SHP77 treated with DMSO at 0.1 percent for 48 hours (cell line): ENCODE measurements around the gene UBAC1.
"Not testable (repeated sequence)": the region's sequence is repeated elsewhere in the genome, so short reads cannot be mapped to it uniquely, and the experiment has no call there.

Experiments
- DNase-seq: peaks from one replicate; lab custom pipeline; 2025; lab: John Stamatoyannopoulos, UW

The UBAC1 gene

GRCh38 chr9:135960411-135961276 lies 529 bp downstream of the UBAC1 start:
- no peak for DNase-seq

DNA sequence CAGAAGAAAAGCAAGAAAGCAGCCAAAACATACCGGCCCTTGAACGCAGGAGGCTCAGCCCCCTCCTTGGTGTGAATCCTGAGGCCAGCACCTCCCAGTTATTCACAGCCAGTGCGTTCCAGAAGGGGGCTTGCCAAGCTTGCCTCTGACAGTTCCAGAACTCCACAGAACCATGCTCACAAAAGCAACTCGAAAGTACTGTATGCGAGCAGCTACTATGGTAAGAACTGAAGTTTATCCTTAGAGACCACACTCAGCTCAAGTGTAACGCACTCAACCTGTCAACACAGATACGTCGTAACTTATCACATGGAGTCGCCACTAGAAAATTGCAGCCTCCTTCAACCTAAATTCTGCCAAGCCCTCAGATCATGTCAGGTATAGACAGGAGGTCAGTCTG lies 1.4 kb downstream of the UBAC1 start:
- DNase-seq = no peak

DNA sequence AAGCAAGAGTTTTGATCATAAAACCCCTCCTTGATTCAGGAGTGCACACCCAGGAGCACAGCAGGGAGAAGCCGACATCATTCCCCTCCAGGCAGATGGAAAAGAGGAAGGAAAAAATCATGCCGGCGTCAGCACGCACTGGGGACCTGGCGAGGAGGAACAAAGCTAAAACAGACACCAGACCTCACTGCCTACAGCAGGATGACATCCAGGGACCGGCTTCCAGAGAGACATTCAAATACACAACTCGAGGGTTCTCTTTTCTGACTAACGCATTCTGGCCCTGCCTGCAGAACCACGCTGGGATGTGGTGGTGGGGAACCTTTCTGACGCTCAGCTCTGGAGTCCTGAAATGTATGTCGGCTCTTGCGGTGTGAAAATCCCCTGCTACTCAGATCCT lies 2.7 kb downstream of the UBAC1 start:
- no peak for DNase-seq

DNA sequence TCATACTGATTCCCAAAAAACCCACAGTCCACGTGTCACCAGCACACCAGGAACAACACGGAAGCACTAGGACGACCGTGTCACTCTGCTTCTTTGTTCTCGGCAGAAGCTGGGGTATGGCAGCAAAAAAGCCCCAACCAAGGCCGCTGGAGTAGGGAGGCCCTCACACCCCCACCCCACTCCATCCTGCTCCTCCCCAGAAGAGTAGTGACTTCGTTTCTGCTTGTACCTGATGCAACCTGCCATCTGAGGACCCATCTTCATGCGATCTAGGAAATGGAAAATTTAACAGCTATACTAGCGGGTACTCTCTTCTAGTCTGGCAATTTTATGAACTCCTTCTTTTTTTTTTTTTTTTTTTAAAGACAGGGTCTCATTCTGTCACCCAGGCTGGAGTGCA lies 3.7 kb downstream of the UBAC1 start:
- no peak for DNase-seq

DNA sequence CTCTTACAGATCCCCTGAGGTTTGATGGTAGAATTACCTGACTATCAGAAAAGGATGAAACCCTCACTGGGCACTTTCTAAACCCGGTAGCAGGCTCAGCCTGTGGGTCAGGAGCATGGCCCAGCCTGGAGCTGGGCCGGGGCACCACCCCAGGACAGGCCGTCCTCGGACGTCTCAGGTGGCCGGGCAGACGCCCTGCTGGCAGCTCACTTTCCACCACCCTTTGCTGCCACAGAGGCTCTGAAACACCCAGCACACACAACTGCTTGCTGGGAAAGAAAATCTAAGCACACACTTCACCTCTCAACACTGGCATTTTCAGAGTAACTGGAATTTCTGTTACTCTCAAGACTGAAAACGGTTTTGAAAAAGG lies 4.4 kb downstream of the UBAC1 start:
- DNase-seq = no peak

DNA sequence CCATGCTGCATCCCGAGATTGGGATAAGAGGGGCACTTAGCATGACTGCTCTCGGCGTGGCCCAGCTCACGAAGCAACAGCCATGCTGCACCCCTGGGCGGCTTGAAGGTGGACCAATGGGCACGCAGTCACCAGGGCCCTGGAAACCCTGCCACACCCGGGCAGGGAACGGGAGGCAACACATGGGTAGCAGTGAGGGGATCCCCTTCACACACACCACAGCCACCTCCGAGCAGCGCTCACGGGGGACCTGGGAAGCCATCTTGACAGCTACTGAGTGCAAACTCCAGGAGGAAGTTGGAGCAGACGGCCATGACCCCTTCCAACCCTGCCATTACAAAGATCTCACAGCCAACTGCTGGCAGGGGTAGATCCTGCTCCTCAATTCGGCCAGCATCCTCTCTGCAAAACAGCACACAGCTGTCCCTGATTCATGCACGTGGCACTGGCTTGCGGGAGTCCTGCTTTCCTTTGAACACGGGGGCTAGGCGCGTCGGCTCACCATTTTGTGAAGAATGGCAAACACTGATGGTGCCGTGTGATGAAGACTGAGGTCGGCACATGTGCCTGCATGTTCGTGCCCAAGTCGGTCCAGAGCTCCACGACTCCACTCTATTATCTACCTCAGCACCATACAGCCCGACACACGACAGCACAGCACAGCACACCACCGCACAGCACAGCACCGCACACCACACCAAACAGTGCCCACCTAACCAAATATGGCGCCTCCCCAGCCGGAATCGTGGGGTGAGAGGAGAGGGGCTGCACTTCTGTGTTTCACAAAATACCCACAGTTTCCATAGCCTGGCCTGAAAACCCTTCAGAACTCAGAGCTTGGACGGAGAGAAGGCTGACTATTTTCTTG lies 5.0 kb downstream of the UBAC1 start:
- no peak for DNase-seq

- no peak for DNase-seq
Measured at GRCh38 chr9:135952664-135953206, 8.4 kb downstream of the UBAC1 start.

- DNase-seq = peak; percentile 89
Measured at GRCh38 chr9:135951889-135952663, 9.1 kb downstream of the UBAC1 start.

GRCh38 chr9:135951310-135951709 lies 9.9 kb downstream of the UBAC1 start:
- not testable (repeated sequence) for DNase-seq

DNA sequence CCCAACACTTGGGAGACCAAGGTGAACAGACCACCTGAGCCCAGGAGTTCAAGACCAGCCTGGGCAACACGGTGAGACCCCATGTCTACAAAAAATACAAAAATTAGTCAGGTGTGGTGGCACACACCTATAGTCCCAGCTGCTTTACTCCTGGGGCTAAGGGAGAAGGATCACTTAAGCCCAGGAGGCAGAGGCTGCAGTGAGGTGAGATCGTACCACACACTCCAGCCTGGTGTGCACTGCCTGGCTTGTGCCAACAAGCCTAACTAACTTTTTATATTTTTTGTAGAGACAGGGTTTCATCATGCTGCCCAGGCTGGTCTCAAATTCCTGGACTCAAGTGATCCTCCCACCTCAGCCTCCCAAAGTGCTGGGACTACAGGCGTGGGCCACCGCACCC lies 10.3 kb downstream of the UBAC1 start:
- DNase-seq = not testable (repeated sequence)

DNA sequence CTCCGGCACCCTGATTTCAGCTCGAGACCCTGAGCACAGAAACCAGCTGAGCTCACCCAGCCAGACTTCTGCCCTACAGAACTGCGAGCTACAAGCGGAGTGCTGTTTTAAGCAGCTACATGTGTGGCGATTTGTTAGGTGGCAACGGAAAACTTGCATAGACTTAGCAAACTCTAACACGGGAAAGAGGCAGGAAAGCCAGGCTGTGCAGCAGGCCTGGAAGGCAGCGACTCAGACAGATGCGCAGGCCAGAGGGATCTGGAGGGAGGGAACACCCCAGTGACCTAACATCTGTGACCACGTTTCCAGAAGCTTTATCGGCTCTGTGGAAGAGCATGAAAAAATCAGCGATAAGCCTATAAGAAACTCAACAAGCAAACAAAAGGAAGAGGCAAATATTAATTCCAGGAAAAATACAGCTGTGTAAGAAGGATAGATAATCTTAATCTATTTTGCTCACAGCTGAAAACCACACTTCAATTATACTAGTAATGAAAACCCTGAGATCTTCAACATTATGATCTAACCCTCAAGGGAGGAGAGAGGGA lies 11.0 kb downstream of the UBAC1 start:
- DNase-seq = no peak

DNA sequence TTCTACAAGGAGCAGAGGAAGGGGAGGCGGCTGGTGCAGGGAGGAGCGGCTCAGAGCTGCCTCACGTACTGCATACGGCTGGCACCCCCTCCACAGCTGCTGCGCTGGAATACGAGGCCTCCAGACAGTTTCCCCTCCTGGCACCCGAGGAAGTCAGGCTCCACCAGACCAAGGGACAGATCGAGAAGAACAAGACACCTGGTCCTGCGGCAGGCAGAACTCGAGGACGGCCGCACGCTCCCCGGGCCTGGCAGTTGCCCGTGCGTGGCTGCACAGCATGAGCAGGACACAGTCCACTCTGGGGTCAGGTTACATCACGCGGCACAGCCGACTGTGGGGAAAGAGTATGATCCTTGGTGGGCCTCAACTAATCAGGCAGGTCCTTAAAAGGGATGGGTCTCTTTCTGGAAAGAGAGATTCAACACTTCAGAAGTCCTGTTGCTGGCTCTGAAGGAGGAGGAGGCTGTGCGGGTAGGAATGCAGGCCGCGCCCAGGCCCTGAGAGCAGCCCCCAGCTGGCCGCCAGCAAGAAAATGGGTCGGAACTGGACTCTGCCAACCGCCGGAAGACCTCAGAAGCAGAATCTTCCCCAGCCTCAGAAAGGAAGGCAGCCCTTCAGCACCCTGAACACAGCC lies 11.6 kb downstream of the UBAC1 start:
- DNase-seq = no peak

DNA sequence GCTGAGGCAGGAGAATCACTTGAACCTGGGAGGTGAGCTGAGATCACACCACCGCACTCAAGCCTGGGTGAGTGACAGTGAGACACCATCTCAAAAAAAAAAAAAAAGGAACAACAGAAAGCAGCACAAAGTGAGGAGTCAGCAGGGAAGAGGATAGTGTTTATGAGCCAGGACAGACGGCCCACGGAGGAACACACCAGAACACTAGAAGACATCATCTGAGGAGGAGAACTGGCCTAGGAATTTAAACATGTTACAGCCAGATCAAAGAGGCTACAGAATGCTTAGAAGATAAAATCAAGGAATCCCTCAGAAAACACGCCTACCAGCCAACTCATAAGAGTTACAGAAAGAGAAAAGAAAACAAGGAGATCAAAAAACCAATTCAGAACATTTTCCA lies 12.2 kb downstream of the UBAC1 start:
- no peak for DNase-seq

GRCh38 chr9:135948446-135948845 lies 12.7 kb downstream of the UBAC1 start:
- DNase-seq = no peak

- DNase-seq = no peak
Measured at GRCh38 chr9:135947582-135947981, 13.6 kb downstream of the UBAC1 start.

DNA sequence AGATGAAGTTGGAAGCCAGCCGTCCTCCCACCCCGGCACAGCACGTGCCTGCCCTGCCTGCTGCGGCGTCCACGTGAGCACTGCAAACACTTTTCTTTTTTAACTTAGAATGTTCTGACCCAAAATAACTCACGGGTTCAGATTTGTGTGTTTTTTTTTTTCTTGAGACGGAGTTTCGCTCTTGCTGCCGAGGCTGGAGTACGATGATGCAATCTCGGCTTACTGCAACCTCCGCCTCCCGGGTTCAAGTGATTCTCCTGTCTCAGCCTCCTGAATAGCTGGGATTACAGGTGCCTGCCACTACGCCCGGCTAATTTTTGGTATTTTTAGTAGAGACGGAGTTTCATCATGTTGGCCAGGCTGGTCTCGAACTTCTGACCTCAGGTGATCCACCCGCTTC lies 14.1 kb downstream of the UBAC1 start:
- DNase-seq = not testable (repeated sequence)

GRCh38 chr9:135946392-135946994 lies 14.7 kb downstream of the UBAC1 start:
- DNase-seq = no peak

GRCh38 chr9:135945969-135946368 lies 15.2 kb downstream of the UBAC1 start:
- DNase-seq = no peak

DNA sequence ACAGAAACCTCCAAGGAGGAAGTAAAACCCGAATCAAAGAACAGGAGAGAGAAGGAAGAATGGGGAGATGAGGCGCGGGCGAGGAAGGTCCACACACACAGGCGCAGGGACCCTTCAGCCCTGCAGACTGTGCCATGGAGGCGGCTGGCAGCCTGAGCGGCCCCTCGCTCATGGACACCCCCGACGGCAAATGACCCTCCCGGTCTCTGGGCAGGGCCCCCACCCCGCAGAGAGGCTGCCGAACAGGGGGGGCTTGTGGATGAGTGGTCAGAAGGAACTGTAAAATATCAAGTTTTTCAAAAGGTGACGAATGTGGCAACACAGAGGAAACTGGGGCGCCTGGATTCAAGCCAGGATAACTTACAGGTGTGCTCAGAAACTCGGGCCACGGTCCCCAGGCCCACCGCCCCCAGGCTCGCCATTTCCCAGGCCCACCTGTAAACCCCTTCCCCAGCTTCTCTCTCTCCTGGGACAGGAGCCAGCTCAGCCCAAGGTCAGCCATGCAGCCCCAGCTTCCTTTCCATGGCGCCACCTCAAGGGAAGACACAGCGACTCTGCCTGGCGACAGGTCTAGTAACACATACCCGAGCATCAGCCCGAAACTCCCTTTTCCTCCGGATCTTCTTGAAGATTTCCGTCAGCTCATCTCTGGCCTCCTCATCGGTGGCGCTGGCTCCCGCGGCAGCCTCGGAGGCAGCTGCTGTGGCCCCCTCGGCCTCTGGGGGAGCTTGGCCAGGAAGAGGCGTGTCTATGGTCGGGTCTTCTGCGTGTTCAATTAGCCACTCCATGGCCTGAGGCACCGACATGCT lies 16.5 kb downstream of the UBAC1 start:
- no peak for DNase-seq

GRCh38 chr9:135943604-135944003 lies 17.6 kb downstream of the UBAC1 start:
- DNase-seq = not testable (repeated sequence)
